NCI-H1105 treated with DMSO at 0.1 percent for 48 hours (cell line): ENCODE results near the gene FBXO22.
"Not testable (repeated sequence)": the region's sequence is repeated elsewhere in the genome, so short reads cannot be mapped to it uniquely, and the experiment has no call there.

Experiments
- DNase-seq: peaks from one replicate; lab custom pipeline; 2025; lab: John Stamatoyannopoulos, UW

Gene FBXO22

GRCh38 chr15:75981149-75981815 lies 77.6 kb downstream of the FBXO22 start:
- DNase-seq, result no peak

- no peak for DNase-seq
These were observed 78.8 kb downstream of the FBXO22 start for GRCh38 chr15:75982468-75982867.

DNA sequence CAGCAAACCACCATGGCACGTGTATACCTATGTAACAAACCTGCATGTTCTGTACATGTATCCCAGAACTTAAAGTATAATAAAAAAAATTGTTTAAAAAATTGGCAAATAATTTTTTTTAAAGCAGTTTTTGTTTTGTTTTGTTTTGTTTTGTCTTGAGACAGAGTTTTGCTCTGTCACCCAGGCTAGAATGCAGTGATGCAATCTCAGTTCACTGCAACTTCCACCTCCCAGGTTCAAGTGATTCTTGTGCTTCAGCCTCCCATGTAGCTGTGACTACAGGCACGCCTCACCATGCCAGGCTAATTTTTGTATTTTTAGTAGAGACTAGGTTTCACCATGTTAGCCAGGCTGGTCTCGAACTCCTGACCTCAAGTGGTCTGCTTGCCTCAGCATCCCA lies 81.0 kb downstream of the FBXO22 start:
- DNase-seq, result not testable (repeated sequence)

DNA sequence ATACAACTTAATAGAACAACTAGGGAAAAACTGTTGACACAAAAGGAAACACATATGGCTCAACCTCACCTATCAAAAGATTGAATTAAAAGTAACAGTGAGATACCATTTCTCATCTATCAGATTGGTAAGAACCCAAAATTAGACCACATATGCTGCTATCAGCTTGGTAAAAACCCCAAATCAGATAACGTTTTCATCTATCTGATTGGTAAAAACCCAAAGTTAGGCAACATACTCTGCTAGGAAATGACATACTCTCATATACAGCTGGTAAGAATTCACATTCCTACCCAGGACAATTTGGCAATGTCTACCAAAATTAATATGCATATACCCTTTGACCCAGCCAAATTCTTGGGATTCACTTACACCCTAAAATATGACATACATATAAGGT lies 82.3 kb downstream of the FBXO22 start:
- no peak for DNase-seq

DNA sequence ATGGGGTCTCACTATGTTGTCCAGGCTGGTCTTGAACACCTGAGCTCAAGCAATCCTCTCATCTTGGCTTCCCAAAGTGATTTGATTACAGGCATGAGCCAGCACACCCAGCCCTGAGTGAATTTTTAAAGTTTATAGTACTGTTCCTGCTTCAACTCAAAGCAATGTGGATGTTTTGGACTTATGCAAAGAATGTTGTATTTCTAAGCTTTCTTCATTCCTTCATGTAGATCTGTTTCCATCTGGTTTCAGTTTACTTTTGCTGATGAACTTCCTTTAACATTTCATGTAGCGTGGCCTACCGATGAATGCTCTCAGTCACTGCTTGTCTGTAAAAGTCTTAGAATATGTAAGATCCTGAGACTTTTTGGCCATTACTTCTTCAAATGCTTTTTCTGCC lies 85.4 kb downstream of the FBXO22 start:
- no peak for DNase-seq

DNA sequence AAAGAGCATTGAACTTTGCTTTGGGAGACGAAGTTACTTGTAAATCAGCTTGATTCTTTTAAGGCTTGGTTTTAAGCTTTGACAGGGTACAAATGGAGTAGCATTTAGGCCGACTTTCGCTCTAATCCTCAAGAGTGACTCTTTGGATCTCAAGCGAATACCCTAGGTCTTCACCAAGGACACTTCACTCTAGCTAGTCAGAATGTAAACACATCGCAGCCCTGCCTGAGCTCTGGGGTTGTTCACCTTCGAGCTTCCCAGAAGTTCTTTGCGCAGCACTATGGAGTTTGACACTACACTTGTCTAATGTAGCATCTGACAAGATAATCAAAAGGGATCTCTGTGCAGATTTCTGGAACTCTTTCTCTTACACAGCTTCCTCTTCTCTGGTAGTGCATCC lies 86.2 kb downstream of the FBXO22 start:
- DNase-seq, result no peak
